ENCODE measurements around the gene NDFIP2. TPM values are rescaled to one million over a fixed set of nuclear protein-coding genes. Genes with fewer than 3 reads are reported as not detected.

The NDFIP2 gene
- total RNA-seq, 1 donor from 2014 or later = 34.1 TPM

DNA sequence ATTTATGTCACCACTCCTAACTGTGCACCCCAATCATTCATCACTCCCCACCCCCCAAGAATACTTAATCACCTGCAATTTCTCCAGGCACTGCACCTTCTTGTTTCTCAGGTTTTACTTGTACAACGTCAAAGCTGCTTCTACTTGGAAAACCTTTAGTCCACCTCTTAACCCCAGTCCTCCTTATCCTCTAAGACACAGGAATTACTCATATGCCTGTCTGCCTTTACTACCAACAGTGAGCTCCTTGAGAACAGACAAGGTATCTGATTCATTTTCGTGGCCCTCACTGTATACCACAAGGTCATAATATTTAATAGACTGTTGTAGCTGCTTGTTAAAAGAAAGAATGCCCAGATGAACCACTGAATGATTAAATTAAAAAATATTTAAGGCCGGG lies 21.0 kb upstream of the NDFIP2 start:
- H3K4me3 ChIP-seq = no peak overlapping the region
- H3K27ac ChIP-seq = no peak overlapping the region
- no peaks in the 10 kb centered on the region for H3K36me3 ChIP-seq
- H3K4me1 ChIP-seq = no peaks in the 10 kb centered on the region
- DNase-seq (no peak), ATAC-seq (no peak)
- H3K27me3 ChIP-seq = no peaks in the 10 kb centered on the region
- TF ChIP-seq, protein P1, sequence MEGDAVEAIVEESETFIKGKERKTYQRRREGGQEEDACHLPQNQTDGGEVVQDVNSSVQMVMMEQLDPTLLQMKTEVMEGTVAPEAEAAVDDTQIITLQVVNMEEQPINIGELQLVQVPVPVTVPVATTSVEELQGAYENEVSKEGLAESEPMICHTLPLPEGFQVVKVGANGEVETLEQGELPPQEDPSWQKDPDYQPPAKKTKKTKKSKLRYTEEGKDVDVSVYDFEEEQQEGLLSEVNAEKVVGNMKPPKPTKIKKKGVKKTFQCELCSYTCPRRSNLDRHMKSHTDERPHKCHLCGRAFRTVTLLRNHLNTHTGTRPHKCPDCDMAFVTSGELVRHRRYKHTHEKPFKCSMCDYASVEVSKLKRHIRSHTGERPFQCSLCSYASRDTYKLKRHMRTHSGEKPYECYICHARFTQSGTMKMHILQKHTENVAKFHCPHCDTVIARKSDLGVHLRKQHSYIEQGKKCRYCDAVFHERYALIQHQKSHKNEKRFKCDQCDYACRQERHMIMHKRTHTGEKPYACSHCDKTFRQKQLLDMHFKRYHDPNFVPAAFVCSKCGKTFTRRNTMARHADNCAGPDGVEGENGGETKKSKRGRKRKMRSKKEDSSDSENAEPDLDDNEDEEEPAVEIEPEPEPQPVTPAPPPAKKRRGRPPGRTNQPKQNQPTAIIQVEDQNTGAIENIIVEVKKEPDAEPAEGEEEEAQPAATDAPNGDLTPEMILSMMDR (IDR thresholded peaks at IDR 0.05) = no peak
- H3K9me3 ChIP-seq = no peaks in the 10 kb centered on the region
- intact Hi-C loops (cut with DNase I) = no loop called here

DNA sequence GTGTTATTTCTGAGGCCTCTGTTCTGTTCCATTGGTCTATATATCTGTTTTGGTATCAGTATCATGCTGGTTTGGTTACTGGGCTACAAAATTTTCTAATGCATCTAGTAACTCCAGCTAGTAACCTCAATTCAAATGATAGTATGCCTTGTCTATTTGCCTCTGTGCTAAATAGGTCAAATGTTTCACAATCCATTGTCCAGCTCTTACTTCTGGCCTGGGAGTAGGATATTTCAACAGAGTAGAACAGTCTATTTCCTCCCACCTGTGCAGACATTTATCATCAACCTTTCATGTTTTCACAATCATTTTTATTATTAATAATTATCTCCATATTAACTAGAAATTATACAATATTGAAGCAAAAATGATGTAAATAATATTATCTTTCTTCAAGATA lies 18.1 kb upstream of the NDFIP2 start:
- Histone ChIP-seq H3K9me3 (no peaks in the 10 kb centered on the region), H3K4me3 (no peak overlapping the region), H3K36me3 (no peaks in the 10 kb centered on the region), H3K4me1 (no peaks in the 10 kb centered on the region), H3K27me3 (no peaks in the 10 kb centered on the region), H3K27ac (no peak overlapping the region)
- TF ChIP-seq, protein P1 (IDR thresholded peaks at IDR 0.05) = no peak
- intact Hi-C loops (cut with DNase I) = no loop called here
- DNase-seq = no peak
- ATAC-seq = no peak

DNA sequence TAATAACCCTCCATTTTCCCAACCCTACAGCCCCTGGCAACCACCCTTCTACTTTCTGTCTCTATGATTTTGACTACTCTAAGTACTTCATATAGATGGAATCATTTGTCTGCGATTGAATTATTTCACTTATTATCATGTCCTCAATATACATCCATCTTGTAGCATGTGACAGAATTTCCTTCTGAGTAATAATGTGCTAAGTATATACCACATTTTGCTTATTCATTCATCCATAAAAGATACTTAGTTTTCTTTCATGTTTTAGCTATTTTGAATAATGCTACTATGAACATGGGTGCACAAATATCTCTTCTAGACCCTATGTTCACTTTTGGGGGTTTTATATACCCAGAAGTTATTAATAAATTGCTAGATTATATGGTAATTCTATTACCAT lies 17.4 kb upstream of the NDFIP2 start:
- no peak for DNase-seq
- ATAC-seq = no peak
- Histone ChIP-seq H3K4me1 (no peaks in the 10 kb centered on the region), H3K4me3 (no peak overlapping the region), H3K27me3 (no peaks in the 10 kb centered on the region), H3K27ac (no peak overlapping the region), H3K36me3 (no peaks in the 10 kb centered on the region), H3K9me3 (no peaks in the 10 kb centered on the region)
- TF ChIP-seq, protein P1 (IDR thresholded peaks at IDR 0.05) = no peak
- intact Hi-C loops (cut with DNase I) = no loop called here

DNA sequence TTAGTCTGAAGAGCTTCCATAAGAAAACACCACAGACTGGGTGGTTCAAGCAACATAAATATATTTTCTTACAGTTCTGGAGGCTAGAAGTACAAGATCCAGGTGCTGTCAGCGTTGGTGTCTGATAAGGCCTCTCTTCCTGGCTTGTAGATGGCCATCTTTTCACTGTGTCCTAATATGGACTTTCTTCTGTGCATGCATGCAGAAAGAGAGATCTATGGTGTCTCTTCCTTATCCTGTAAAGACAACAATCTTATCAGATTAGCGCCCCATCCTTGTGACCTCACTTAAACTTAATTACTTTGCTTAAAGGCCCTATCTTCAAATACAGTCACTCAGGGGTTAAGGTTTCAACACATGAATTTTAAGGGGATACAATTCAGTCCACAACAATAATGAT lies 14.1 kb upstream of the NDFIP2 start:
- DNase-seq = no peak
- H3K9me3 ChIP-seq = no peaks in the 10 kb centered on the region
- H3K4me1 ChIP-seq = no peaks in the 10 kb centered on the region
- TF ChIP-seq, protein P1 (IDR thresholded peaks at IDR 0.05) = no peak
- no peak overlapping the region for H3K27ac ChIP-seq
- no peak overlapping the region for H3K4me3 ChIP-seq
- intact Hi-C loops (cut with DNase I) = no loop called here
- H3K27me3 ChIP-seq = no peaks in the 10 kb centered on the region
- no peaks in the 10 kb centered on the region for H3K36me3 ChIP-seq
- no peak for ATAC-seq

DNA sequence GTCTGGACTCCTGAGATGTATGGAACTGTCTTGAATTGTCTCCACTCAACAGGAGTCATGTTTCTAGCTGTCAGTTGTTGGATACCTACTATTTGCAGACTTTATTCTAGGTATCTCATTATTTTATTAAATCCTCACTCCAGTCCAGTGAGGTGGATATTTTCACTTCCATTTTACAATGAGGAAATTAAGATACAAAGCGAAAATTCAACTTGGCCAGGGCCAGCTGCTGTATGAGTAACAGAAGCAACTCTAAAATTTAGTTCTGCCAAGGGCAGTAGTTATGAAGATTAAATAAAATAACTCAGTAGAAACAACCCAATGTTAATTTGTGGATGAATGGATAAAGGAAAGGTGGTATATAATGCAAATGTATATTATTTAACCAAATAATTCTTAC lies 12.6 kb upstream of the NDFIP2 start:
- H3K4me3 ChIP-seq = no peak overlapping the region
- H3K27me3 ChIP-seq = no peaks in the 10 kb centered on the region
- H3K9me3 ChIP-seq = no peaks in the 10 kb centered on the region
- no peak overlapping the region for H3K27ac ChIP-seq
- no peak for DNase-seq
- no peaks in the 10 kb centered on the region for H3K36me3 ChIP-seq
- intact Hi-C loops (cut with DNase I) = no loop called here
- H3K4me1 ChIP-seq = no peaks in the 10 kb centered on the region
- ATAC-seq = no peak
- TF ChIP-seq, protein P1 (IDR thresholded peaks at IDR 0.05) = no peak

DNA sequence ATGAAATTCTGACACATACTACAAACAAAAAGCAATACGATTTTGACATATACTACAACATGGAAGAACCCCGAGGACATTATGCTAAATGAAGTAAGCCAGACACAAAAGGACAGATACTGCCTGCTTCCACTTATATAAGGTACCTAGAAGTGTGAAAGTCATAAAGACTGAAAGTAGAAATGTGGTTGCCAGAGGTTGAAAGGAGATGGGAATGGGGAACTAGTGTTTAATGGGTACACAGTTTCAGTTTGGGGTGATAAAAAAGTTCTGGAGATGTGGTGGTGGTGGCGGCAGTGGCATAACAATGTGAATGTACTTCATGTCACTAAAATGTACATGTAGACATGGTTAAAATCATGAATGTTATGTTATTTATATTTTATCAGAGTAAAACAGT lies 12.1 kb upstream of the NDFIP2 start:
- intact Hi-C loops (cut with DNase I) = no loop called here
- Histone ChIP-seq H3K36me3 (no peaks in the 10 kb centered on the region), H3K27ac (no peak overlapping the region), H3K27me3 (no peaks in the 10 kb centered on the region), H3K4me3 (no peak overlapping the region), H3K9me3 (no peaks in the 10 kb centered on the region), H3K4me1 (no peaks in the 10 kb centered on the region)
- ATAC-seq (no peak), DNase-seq (no peak)
- TF ChIP-seq, protein P1 (IDR thresholded peaks at IDR 0.05) = no peak

All from upper lobe of right lung (tissue), 1 donor.